Measurements from ENCODE around the gene MGAT4B. TPM values are rescaled to one million over a fixed set of nuclear protein-coding genes. Genes with fewer than 3 reads are reported as not detected.
A peak's percentile ranks its signal among the peaks of the same experiment; 100 is the strongest.

Gene MGAT4B
- polyA plus RNA-seq, 1 donor (not counting 4 experiments of a cell fraction or from before 2014, with no cell fraction given): 69.8 TPM

GRCh38 chr5:179763215-179763945 lies 43.3 kb downstream of the MGAT4B start:
- peak overlapping the region; percentile 60 for H3K4me2 ChIP-seq (ENCODE audit: control insufficient read depth, extremely low read depth, insufficient read depth, low read depth, low read length)
- no peak overlapping the region for H3K27ac ChIP-seq (ENCODE audit: control insufficient read depth, insufficient read depth, low read length)
- peaks cover 12% of the 10 kb centered on the region in 2 experiments for H3K36me3 ChIP-seq (ENCODE audit: control insufficient read depth in 2 of 2, extremely low read depth in 1 of 2, insufficient read depth in 2 of 2, low read length in 2 of 2)
- H3K9me1 ChIP-seq (ENCODE audit: control insufficient read depth, extremely low read depth, insufficient read depth, low read length): peaks cover 6% of the 10 kb centered on the region
- no peaks in the 10 kb centered on the region for H3K27me3 ChIP-seq (ENCODE audit: control insufficient read depth, extremely low read depth, insufficient read depth, low read length)
- no peak for TF ChIP-seq EZH2 (IDR thresholded peaks at IDR 0.05; ENCODE audit: low read length)
- peak; percentile 76 to 86 (median 82) for TF ChIP-seq CTCF (optimal IDR thresholded peaks at IDR 0.05 in 1 of 3, IDR thresholded peaks at IDR 0.05 in 1 of 3, conservative IDR thresholded peaks at IDR 0.05 in 1 of 3; ENCODE audit: extremely low read depth in 1 of 3, insufficient read depth in 2 of 3, low read length in 3 of 3)
- H3K79me2 ChIP-seq (ENCODE audit: control insufficient read depth, insufficient read depth, low read length): peaks cover 40% of the 10 kb centered on the region
- peak; percentile 85 for FAIRE-seq
- no peak for DNase-seq (ENCODE audit: low read depth, low spot score)
- H3K9ac ChIP-seq (ENCODE audit: control insufficient read depth, extremely low read depth, insufficient read depth, low read length): no peak overlapping the region
- peaks cover 41% of the 10 kb centered on the region for H3K4me1 ChIP-seq (ENCODE audit: control insufficient read depth, extremely low read depth, insufficient read depth, low read length)
- H3K4me3 ChIP-seq (ENCODE audit: control insufficient read depth in 2 of 3, extremely low read depth in 1 of 3, insufficient read depth in 2 of 3, low read depth in 1 of 3, low read length in 3 of 3): no peak overlapping the region
- dilution Hi-C loops (cut with MboI; ENCODE audit: extremely low pct_ligation_motif_present, low sequenced_read_pairs): no loop called here
- H4K20me1 ChIP-seq (ENCODE audit: control insufficient read depth, extremely low read depth, insufficient read depth, low read length): peaks cover 19% of the 10 kb centered on the region
- no peaks in the 10 kb centered on the region for H3K9me3 ChIP-seq (ENCODE audit: control insufficient read depth, low read depth, low read length)
- no peak overlapping the region for H2AFZ ChIP-seq (ENCODE audit: control insufficient read depth, low read length)

GRCh38 chr5:179762781-179763176 lies 43.9 kb downstream of the MGAT4B start:
- peaks cover 19% of the 10 kb centered on the region for H4K20me1 ChIP-seq (ENCODE audit: control insufficient read depth, extremely low read depth, insufficient read depth, low read length)
- H2AFZ ChIP-seq (ENCODE audit: control insufficient read depth, low read length): no peak overlapping the region
- FAIRE-seq (no peak), DNase-seq (ENCODE audit: low read depth, low spot score) (no peak)
- TF ChIP-seq CTCF (optimal IDR thresholded peaks at IDR 0.05 in 1 of 3, IDR thresholded peaks at IDR 0.05 in 1 of 3, conservative IDR thresholded peaks at IDR 0.05 in 1 of 3; ENCODE audit: extremely low read depth in 1 of 3, insufficient read depth in 2 of 3, low read length in 3 of 3) (no peak), EZH2 (IDR thresholded peaks at IDR 0.05; ENCODE audit: low read length) (no peak)
- H3K27me3 ChIP-seq (ENCODE audit: control insufficient read depth, extremely low read depth, insufficient read depth, low read length): no peaks in the 10 kb centered on the region
- dilution Hi-C loops (cut with MboI; ENCODE audit: extremely low pct_ligation_motif_present, low sequenced_read_pairs): no loop called here
- no peaks in the 10 kb centered on the region for H3K9me3 ChIP-seq (ENCODE audit: control insufficient read depth, low read depth, low read length)
- no peak overlapping the region for H3K4me3 ChIP-seq (ENCODE audit: control insufficient read depth in 2 of 3, extremely low read depth in 1 of 3, insufficient read depth in 2 of 3, low read depth in 1 of 3, low read length in 3 of 3)
- H3K4me1 ChIP-seq (ENCODE audit: control insufficient read depth, extremely low read depth, insufficient read depth, low read length): peaks cover 41% of the 10 kb centered on the region
- H3K9ac ChIP-seq (ENCODE audit: control insufficient read depth, extremely low read depth, insufficient read depth, low read length): peak overlapping the region; percentile 25
- peaks cover 10 to 12% of the 10 kb centered on the region in 2 experiments for H3K36me3 ChIP-seq (ENCODE audit: control insufficient read depth in 2 of 2, extremely low read depth in 1 of 2, insufficient read depth in 2 of 2, low read length in 2 of 2)
- H3K4me2 ChIP-seq (ENCODE audit: control insufficient read depth, extremely low read depth, insufficient read depth, low read depth, low read length): peak overlapping the region; percentile 60
- H3K79me2 ChIP-seq (ENCODE audit: control insufficient read depth, insufficient read depth, low read length): peaks cover 44% of the 10 kb centered on the region
- peaks cover 6% of the 10 kb centered on the region for H3K9me1 ChIP-seq (ENCODE audit: control insufficient read depth, extremely low read depth, insufficient read depth, low read length)
- H3K27ac ChIP-seq (ENCODE audit: control insufficient read depth, insufficient read depth, low read length): peak overlapping the region; percentile 10

All from keratinocyte (primary cell).